Fibroblast of lung (primary cell): Measurements from ENCODE around the gene SLC5A12. TPM values are rescaled to one million over a fixed set of nuclear protein-coding genes. Genes with fewer than 3 reads are reported as not detected.

ENCODE experiments used
- DNase-seq, 2 donors: peaks; one replicate each; pipeline versions ENCODE4 v3.0.0 to v3.0.0-alpha.2; 2010; ENCODE audit warnings: low read depth in 2 of 2
- H2AFZ ChIP-seq: 2 replicates; pipeline ENCODE4 v1.5.1; 2012; ENCODE audit warnings: low read length, control low read depth, inconsistent platforms
- H3K27ac ChIP-seq: 2 replicates; pipeline ENCODE4 v1.5.1; 2011; ENCODE audit warnings: low read length, control low read depth; ENCODE audit not compliant: insufficient read depth
- H3K27me3 ChIP-seq: 2 replicates; pipeline ENCODE4 v1.5.1; 2011; ENCODE audit warnings: mild to moderate bottlenecking, low read length; ENCODE audit not compliant: control insufficient read depth, insufficient read depth
- H3K36me3 ChIP-seq: 2 replicates; pipeline ENCODE4 v1.5.1; 2011; ENCODE audit warnings: low read length; ENCODE audit not compliant: control insufficient read depth, insufficient read depth
- H3K4me1 ChIP-seq: 2 replicates; pipeline ENCODE4 v1.5.1; 2011; ENCODE audit warnings: low read length; ENCODE audit not compliant: control insufficient read depth, insufficient read depth; ENCODE audit errors: extremely low read depth
- H3K4me2 ChIP-seq: 2 replicates; pipeline ENCODE4 v1.5.1; 2011; ENCODE audit warnings: low read length, control low read depth; ENCODE audit not compliant: insufficient read depth; ENCODE audit errors: extremely low read depth
- H3K4me3 ChIP-seq, 4 experiments: fragments of 200-600 bp in 1 of 4; sonication (generic) in 1 of 4; replicated peaks in 1 of 4; 2 replicates each; pipeline ENCODE4 v1.5.1; 2011 to 2016; ENCODE audit warnings: low read length in 4 of 4, low read depth in 3 of 4, mild to moderate bottlenecking in 3 of 4, control low read depth in 2 of 4, inconsistent platforms in 1 of 4, mixed read lengths in 1 of 4; ENCODE audit not compliant: insufficient read depth in 1 of 4; ENCODE audit errors: control extremely low read depth in 1 of 4
- H3K79me2 ChIP-seq: 2 replicates; pipeline ENCODE4 v1.5.1; 2012; ENCODE audit warnings: mild to moderate bottlenecking, low read length, inconsistent platforms; ENCODE audit not compliant: control insufficient read depth, insufficient read depth
- H3K9ac ChIP-seq: 2 replicates; pipeline ENCODE4 v1.5.1; 2011; ENCODE audit warnings: mild to moderate bottlenecking, low read length, control low read depth; ENCODE audit not compliant: insufficient read depth
- H3K9me3 ChIP-seq: 2 replicates; pipeline ENCODE4 v1.5.1; 2012; ENCODE audit warnings: low read depth, low read length; ENCODE audit not compliant: control insufficient read depth, insufficient read depth
- H4K20me1 ChIP-seq: 2 replicates; pipeline ENCODE4 v1.5.1; 2011; ENCODE audit warnings: low read length; ENCODE audit not compliant: control insufficient read depth, insufficient read depth; ENCODE audit errors: extremely low read depth
- EZH2 ChIP-seq: IDR thresholded peaks from 2 replicates; pipeline ENCODE4 v1.5.1; 2012; ENCODE audit warnings: low read length, control low read depth, mild to moderate bottlenecking; ENCODE audit errors: missing control alignments
- polyA plus RNA-seq, 2 donors: library from polyadenylated mRNA; depleted of rRNA in 1 of 2; stranded (reverse) in 1 of 2; unstranded in 1 of 2; fragments of >200 nt; gene quantifications; 2 replicates each; pipeline ENCODE4 v1.2.1, GENCODE V29; 2011 to 2012; ENCODE audit warnings: missing spikeins in 1 of 2
- total RNA-seq: library from RNA; depleted of rRNA; stranded (reverse); fragments of >200 nt; gene quantifications from 2 replicates; pipeline ENCODE4 v1.2.1, GENCODE V29; 2014
- TF ChIP-seq, protein P1 (sequence below), 2 donors: IDR thresholded peaks in 1 of 2; conservative IDR thresholded peaks in 1 of 2; 1 replicate in 1 of 2; 2 replicates in 1 of 2; pipeline ENCODE4 v1.5.1; 2011 to 2012; ENCODE audit warnings: low read length in 2 of 2, control low read depth in 1 of 2, inconsistent platforms in 1 of 2, low read depth in 1 of 2, mild to moderate bottlenecking in 1 of 2

Gene SLC5A12
- total and polyA plus RNA-seq, 2 donors (not counting 1 experiment from before 2014, with no cell fraction given): under 0.01 to 0.03 TPM

DNA sequence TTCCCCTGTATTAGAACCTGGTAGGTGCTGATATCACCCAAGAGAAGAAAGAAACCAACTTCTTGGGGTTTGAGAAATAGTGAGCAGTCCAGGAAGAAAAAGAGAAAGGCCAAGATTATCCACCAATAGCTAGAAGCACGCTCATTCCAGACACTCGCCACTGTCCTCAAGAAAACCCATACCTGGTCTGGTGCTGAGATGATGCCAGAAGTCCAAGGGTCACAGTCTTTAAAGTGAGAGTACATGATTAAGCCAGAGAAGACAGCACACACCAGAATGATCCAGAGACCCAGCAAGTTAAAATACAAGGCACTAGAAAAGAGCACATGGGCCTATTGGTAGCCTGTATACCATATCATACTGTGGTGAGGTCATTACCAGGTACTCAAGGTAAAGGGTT lies 23.6 kb downstream of the SLC5A12 start:
- Histone ChIP-seq H4K20me1 (no peaks in the 10 kb centered on the region), H3K4me3 (no peak overlapping the region), H3K36me3 (no peaks in the 10 kb centered on the region), H3K9me3 (no peaks in the 10 kb centered on the region), H3K4me2 (no peak overlapping the region), H2AFZ (no peak overlapping the region), H3K27me3 (no peaks in the 10 kb centered on the region), H3K79me2 (no peaks in the 10 kb centered on the region), H3K4me1 (no peaks in the 10 kb centered on the region), H3K27ac (no peak overlapping the region), H3K9ac (no peak overlapping the region)
- no peak for TF ChIP-seq EZH2
- TF ChIP-seq, protein P1, sequence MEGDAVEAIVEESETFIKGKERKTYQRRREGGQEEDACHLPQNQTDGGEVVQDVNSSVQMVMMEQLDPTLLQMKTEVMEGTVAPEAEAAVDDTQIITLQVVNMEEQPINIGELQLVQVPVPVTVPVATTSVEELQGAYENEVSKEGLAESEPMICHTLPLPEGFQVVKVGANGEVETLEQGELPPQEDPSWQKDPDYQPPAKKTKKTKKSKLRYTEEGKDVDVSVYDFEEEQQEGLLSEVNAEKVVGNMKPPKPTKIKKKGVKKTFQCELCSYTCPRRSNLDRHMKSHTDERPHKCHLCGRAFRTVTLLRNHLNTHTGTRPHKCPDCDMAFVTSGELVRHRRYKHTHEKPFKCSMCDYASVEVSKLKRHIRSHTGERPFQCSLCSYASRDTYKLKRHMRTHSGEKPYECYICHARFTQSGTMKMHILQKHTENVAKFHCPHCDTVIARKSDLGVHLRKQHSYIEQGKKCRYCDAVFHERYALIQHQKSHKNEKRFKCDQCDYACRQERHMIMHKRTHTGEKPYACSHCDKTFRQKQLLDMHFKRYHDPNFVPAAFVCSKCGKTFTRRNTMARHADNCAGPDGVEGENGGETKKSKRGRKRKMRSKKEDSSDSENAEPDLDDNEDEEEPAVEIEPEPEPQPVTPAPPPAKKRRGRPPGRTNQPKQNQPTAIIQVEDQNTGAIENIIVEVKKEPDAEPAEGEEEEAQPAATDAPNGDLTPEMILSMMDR (conservative IDR thresholded peaks at IDR 0.05 in 1 of 2, IDR thresholded peaks at IDR 0.05 in 1 of 2; ENCODE audit: low read depth in 1 of 2, low read length in 2 of 2): no peak
- DNase-seq: no peak

DNA sequence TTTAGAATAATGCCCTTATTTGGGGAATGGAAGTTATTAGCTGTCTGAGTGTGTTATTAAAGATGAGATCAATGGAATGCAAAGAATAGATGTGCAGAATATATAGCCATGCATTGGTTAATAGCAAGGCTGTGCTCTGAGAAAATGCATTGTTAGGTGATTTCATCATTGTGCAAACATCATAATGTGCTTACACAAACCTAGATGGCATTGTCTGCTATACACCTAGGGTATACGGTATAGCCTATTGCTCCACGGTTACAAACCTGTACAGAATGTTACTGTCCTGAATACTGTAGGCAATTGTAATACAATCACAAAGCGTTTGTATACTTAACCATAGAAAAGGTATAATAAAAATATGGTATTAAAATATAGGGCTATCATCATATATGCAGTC lies 25.5 kb downstream of the SLC5A12 start:
- Histone ChIP-seq H3K4me2 (no peak overlapping the region), H3K27me3 (no peaks in the 10 kb centered on the region), H3K9ac (no peak overlapping the region), H3K9me3 (no peaks in the 10 kb centered on the region), H3K79me2 (no peaks in the 10 kb centered on the region), H2AFZ (no peak overlapping the region), H3K36me3 (no peaks in the 10 kb centered on the region), H3K4me3 (no peak overlapping the region), H4K20me1 (no peaks in the 10 kb centered on the region), H3K27ac (no peak overlapping the region), H3K4me1 (no peaks in the 10 kb centered on the region)
- no peak for DNase-seq
- TF ChIP-seq EZH2: no peak
- TF ChIP-seq, protein P1 (conservative IDR thresholded peaks at IDR 0.05 in 1 of 2, IDR thresholded peaks at IDR 0.05 in 1 of 2; ENCODE audit: low read depth in 1 of 2, low read length in 2 of 2): no peak

DNA sequence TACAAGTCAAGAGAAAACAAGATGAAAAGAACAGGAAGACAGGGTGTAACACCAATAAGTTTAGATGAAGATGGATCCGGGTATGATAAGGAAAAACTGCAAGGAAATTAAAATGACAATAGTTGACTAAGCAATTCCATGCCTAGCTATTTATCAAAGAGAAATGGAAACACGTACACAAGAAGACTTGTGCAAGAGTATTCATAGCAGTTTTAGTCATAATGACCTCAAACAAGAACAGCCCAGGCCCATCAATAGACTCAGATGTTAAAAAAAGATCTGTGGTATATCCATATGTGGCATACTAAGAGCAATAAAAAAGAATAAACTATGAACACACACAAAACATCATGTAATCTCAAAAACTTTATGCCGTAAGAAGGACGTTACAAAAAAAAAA lies 33.2 kb downstream of the SLC5A12 start:
- Histone ChIP-seq H3K27ac (no peak overlapping the region), H3K4me3 (no peak overlapping the region), H3K79me2 (no peaks in the 10 kb centered on the region), H3K4me2 (no peak overlapping the region), H3K9ac (no peak overlapping the region), H4K20me1 (no peaks in the 10 kb centered on the region), H3K27me3 (no peaks in the 10 kb centered on the region), H2AFZ (no peak overlapping the region), H3K36me3 (no peaks in the 10 kb centered on the region), H3K9me3 (no peaks in the 10 kb centered on the region), H3K4me1 (no peaks in the 10 kb centered on the region)
- peak in 1 of 2 donors; percentile 49 for DNase-seq
- TF ChIP-seq EZH2: no peak
- TF ChIP-seq, protein P1 (conservative IDR thresholded peaks at IDR 0.05 in 1 of 2, IDR thresholded peaks at IDR 0.05 in 1 of 2; ENCODE audit: low read depth in 1 of 2, low read length in 2 of 2): no peak
